ENCODE results near the gene CIRBP.

GRCh38 chr19:1298235-1298634 lies 29.1 kb downstream of the CIRBP start:
- TF ChIP-seq CTCF (IDR thresholded peaks at IDR 0.05) (no peak), POLR2A (IDR thresholded peaks at IDR 0.05) (no peak), POLR2AphosphoS5 (IDR thresholded peaks at IDR 0.05) (no peak), EP300 (IDR thresholded peaks at IDR 0.05) (no peak)
